ENCODE data around the gene CREB3L1. TPM values are rescaled to one million over a fixed set of nuclear protein-coding genes. Genes with fewer than 3 reads are reported as not detected.

CREB3L1 gene
- total RNA-seq, 4 donors from 2014 or later, result 0.81 to 5.2 (median 1.7) TPM

- Histone ChIP-seq H3K27ac (no peak overlapping the region), H3K4me3 (peak overlapping the region; percentile 12 to 56), H3K27me3 (peaks cover 48% of the 10 kb centered on the region)
Measured at GRCh38 chr11:46333394-46333947, 56.0 kb downstream of the CREB3L1 start.

GRCh38 chr11:46334211-46334610, 56.7 kb downstream of the CREB3L1 start:
- H3K4me1 ChIP-seq, result peaks cover 0 to 44% (median 20%) of the 10 kb centered on the region in 3 donors
- H3K27ac ChIP-seq, result no peak overlapping the region
- no peaks in the 10 kb centered on the region for H3K36me3 ChIP-seq
- ATAC-seq, result no peak
- H3K27me3 ChIP-seq, result peaks cover 48% of the 10 kb centered on the region
- no peak overlapping the region for H3K4me3 ChIP-seq
- WGBS, 2 donors (ENCODE audit: low coverage in 1 of 2), result 100% methylated on average over 1 of the region's 3 CpGs; no CpG with 5 or more reads in 1 of the 2 donors
- TF ChIP-seq POLR2A (IDR thresholded peaks at IDR 0.05) (no peak), POLR2AphosphoS5 (IDR thresholded peaks at IDR 0.05) (no peak), CTCF (IDR thresholded peaks at IDR 0.05) (no peak), EP300 (IDR thresholded peaks at IDR 0.05) (no peak)
- no peaks in the 10 kb centered on the region for H3K9me3 ChIP-seq

More at GRCh38 chr11:46333394-46333947, 56.0 kb downstream of the CREB3L1 start:
- no peak for ATAC-seq
- WGBS, 2 donors (ENCODE audit: low coverage in 1 of 2), result 39% methylated on average over 3 of the region's 25 CpGs; no CpG with 5 or more reads in 1 of the 2 donors
- TF ChIP-seq POLR2A (IDR thresholded peaks at IDR 0.05) (no peak), POLR2AphosphoS5 (IDR thresholded peaks at IDR 0.05) (no peak), CTCF (IDR thresholded peaks at IDR 0.05) (no peak)
- Histone ChIP-seq H3K4me1 (peaks cover 0 to 37% (median 13%) of the 10 kb centered on the region in 3 donors), H3K9me3 (no peaks in the 10 kb centered on the region), H3K36me3 (no peaks in the 10 kb centered on the region)

GRCh38 chr11:46335271-46335670, 57.8 kb downstream of the CREB3L1 start:
- no peak for ATAC-seq
- H3K36me3 ChIP-seq, result no peaks in the 10 kb centered on the region
- H3K4me1 ChIP-seq, result peaks cover 0 to 52% (median 27%) of the 10 kb centered on the region in 3 donors
- TF ChIP-seq CTCF (IDR thresholded peaks at IDR 0.05) (no peak), POLR2AphosphoS5 (IDR thresholded peaks at IDR 0.05) (no peak), POLR2A (IDR thresholded peaks at IDR 0.05) (no peak), EP300 (IDR thresholded peaks at IDR 0.05) (no peak)
- H3K4me3 ChIP-seq, result no peak overlapping the region
- H3K27ac ChIP-seq, result no peak overlapping the region
- peaks cover 40% of the 10 kb centered on the region for H3K27me3 ChIP-seq
- WGBS, 2 donors (ENCODE audit: low coverage in 1 of 2), result 88% methylated on average over 4 of the region's 6 CpGs; no CpG with 5 or more reads in 1 of the 2 donors
- H3K9me3 ChIP-seq, result no peaks in the 10 kb centered on the region

GRCh38 chr11:46335890-46336562, 58.6 kb downstream of the CREB3L1 start:
- TF ChIP-seq EP300 (IDR thresholded peaks at IDR 0.05) (no peak), POLR2A (IDR thresholded peaks at IDR 0.05) (no peak), POLR2AphosphoS5 (IDR thresholded peaks at IDR 0.05) (no peak), CTCF (IDR thresholded peaks at IDR 0.05) (no peak)
- peaks cover 0 to 45% (median 27%) of the 10 kb centered on the region in 3 donors for H3K4me1 ChIP-seq
- no peak overlapping the region for H3K4me3 ChIP-seq
- 95 to 100% methylated on average over 2 to 9 of the region's 11 CpGs for WGBS, 2 donors (ENCODE audit: low coverage in 1 of 2)
- H3K27me3 ChIP-seq, result peaks cover 33% of the 10 kb centered on the region
- no peaks in the 10 kb centered on the region for H3K9me3 ChIP-seq
- no peak overlapping the region for H3K27ac ChIP-seq
- ATAC-seq, result no peak
- no peaks in the 10 kb centered on the region for H3K36me3 ChIP-seq

Measured in gastroesophageal sphincter (tissue), 4 donors.